HCT116 (cell line): Measurements from ENCODE around the gene PRSS33. TPM values are rescaled to one million over a fixed set of nuclear protein-coding genes. Genes with fewer than 3 reads are reported as not detected.

Source experiments
- ATAC-seq: fragments of 200-7000 bp; cut with Tn5 transposase; 2 replicates; pipeline ENCODE4 v1.9.1; 2020; ENCODE audit warnings: mild to moderate bottlenecking, moderate library complexity
- BruUV-seq: library from RNA; stranded (reverse); fragments of 400-500 nt; replicated peaks from 2 replicates; lab custom pipeline; 2021; lab: Mats Ljungman, UMichigan
- CTCF ChIA-PET: fragments of 300-600 bp; sonication (Branson Sonifier 250); formaldehyde crosslinking; loops from one replicate; lab custom pipeline; 2021; ENCODE audit warnings: antibody characterized with exemption; lab: Charles Lee
- POLR2A ChIA-PET: fragments of 300-600, 350-600 bp; sonication (Branson Sonifier 250); formaldehyde crosslinking; loops from one replicate; lab custom pipeline; 2021; ENCODE audit warnings: antibody characterized with exemption; lab: Charles Lee
- RAD21 ChIA-PET, 2 experiments: fragments of 300-600 bp; sonication (Branson Sonifier 250); formaldehyde crosslinking; loops; one replicate each; lab custom pipeline; 2023; ENCODE audit warnings: low total read pairs in 2 of 2; ENCODE audit not compliant: uncharacterized antibody in 2 of 2, unreplicated experiment in 2 of 2, low non-redundant PET in 1 of 2; lab: Charles Lee
- DNase-seq: peaks from one replicate; pipeline ENCODE4 v3.0.0-alpha.2; 2010; ENCODE audit warnings: low read depth, low spot score
- H2AFZ ChIP-seq: fragments of 200-600 bp; shearing (Covaris generic), sonication (generic); 2 replicates; pipeline ENCODE4 v1.6.1; 2017; ENCODE audit warnings: low read depth, mixed run types, mixed read lengths, antibody characterized with exemption, low read length; ENCODE audit not compliant: poor library complexity, severe bottlenecking
- H3K27ac ChIP-seq: 2 replicates; pipeline ENCODE4 v1.5.1; 2012; ENCODE audit warnings: low read depth, low read length
- H3K27me3 ChIP-seq: fragments of 200-600 bp; sonication (generic); 2 replicates; pipeline ENCODE4 v1.6.1; 2016; ENCODE audit warnings: mixed run types, low read length, mixed read lengths; ENCODE audit not compliant: insufficient read depth
- H3K36me3 ChIP-seq, 2 experiments: fragments of 200-500 bp in 1 of 2; fragments of 200-600 bp in 1 of 2; sonication (Bioruptor generic) in 1 of 2; sonication (generic) in 1 of 2; 2 replicates each; pipeline versions ENCODE4 v1.5.1 to v1.6.1; 2014 to 2016; ENCODE audit warnings: low read length in 2 of 2, inconsistent platforms in 1 of 2, mixed read lengths in 1 of 2, mixed run types in 1 of 2; ENCODE audit not compliant: insufficient read depth in 2 of 2, control insufficient read depth in 1 of 2
- H3K4me1 ChIP-seq, 2 experiments: fragments of 200-600 bp in 1 of 2; sonication (generic) in 1 of 2; 2 replicates each; pipeline versions ENCODE4 v1.5.1 to v1.6.1; 2012 to 2017; ENCODE audit warnings: low read length in 2 of 2, inconsistent platforms in 1 of 2, mild to moderate bottlenecking in 1 of 2, mixed read lengths in 1 of 2, mixed run types in 1 of 2, moderate library complexity in 1 of 2; ENCODE audit not compliant: insufficient read depth in 2 of 2, control insufficient read depth in 1 of 2
- H3K4me2 ChIP-seq: fragments of 200-600 bp; sonication (generic); 2 replicates; pipeline ENCODE4 v1.6.1; 2017; ENCODE audit warnings: mixed run types, low read length, mixed read lengths
- H3K4me3 ChIP-seq, 2 experiments: fragments of 200-600 bp in 1 of 2; sonication (generic) in 1 of 2; replicated peaks in 1 of 2; 2 replicates each; pipeline ENCODE4 v1.5.1; 2011 to 2016; ENCODE audit warnings: low read length in 2 of 2, control low read depth in 1 of 2, low read depth in 1 of 2, mild to moderate bottlenecking in 1 of 2, mixed read lengths in 1 of 2, mixed run types in 1 of 2
- H3K79me2 ChIP-seq: fragments of 200-600 bp; sonication (generic); 2 replicates; pipeline ENCODE4 v1.6.1; 2017; ENCODE audit warnings: mild to moderate bottlenecking, mixed run types, low read length, moderate library complexity, mixed read lengths; ENCODE audit not compliant: insufficient read depth
- H3K9ac ChIP-seq: fragments of 200-600 bp; sonication (generic); 2 replicates; pipeline ENCODE4 v1.6.1; 2016; ENCODE audit warnings: low read length, mixed read lengths
- H3K9me2 ChIP-seq: fragments of 200-600 bp; sonication (generic), shearing (Covaris generic); 2 replicates; pipeline ENCODE4 v1.6.1; 2017; ENCODE audit warnings: mixed run types, mild to moderate bottlenecking, moderate library complexity; ENCODE audit not compliant: insufficient read depth
- H3K9me3 ChIP-seq, 2 experiments: fragments of 200-500 bp in 1 of 2; fragments of 200-600 bp in 1 of 2; sonication (Bioruptor generic) in 1 of 2; sonication (generic) in 1 of 2; 2 replicates each; pipeline ENCODE4 v1.6.1; 2014 to 2017; ENCODE audit warnings: low read length in 2 of 2, mixed read lengths in 2 of 2, inconsistent platforms in 1 of 2, low read depth in 1 of 2, mild to moderate bottlenecking in 1 of 2, mixed run types in 1 of 2, moderate library complexity in 1 of 2; ENCODE audit not compliant: control insufficient read depth in 1 of 2, insufficient read depth in 1 of 2
- H4K20me1 ChIP-seq: fragments of 200-600 bp; sonication (generic), shearing (Covaris generic); 2 replicates; pipeline ENCODE4 v1.6.1; 2017; ENCODE audit warnings: mixed run types, mild to moderate bottlenecking, moderate library complexity; ENCODE audit not compliant: insufficient read depth
- CEBPB ChIP-seq: IDR thresholded peaks from 2 replicates; pipeline ENCODE4 v1.6.1; 2012; ENCODE audit warnings: low read depth
- EGR1 ChIP-seq: IDR thresholded peaks from 2 replicates; pipeline ENCODE4 v1.6.1; 2012; ENCODE audit warnings: low read depth
- ELF1 ChIP-seq: IDR thresholded peaks from 2 replicates; pipeline ENCODE4 v1.6.1; 2012; ENCODE audit warnings: low read depth, borderline replicate concordance
- JUND ChIP-seq: IDR thresholded peaks from 2 replicates; pipeline ENCODE4 v1.6.1; 2012
- POLR2A ChIP-seq: IDR thresholded peaks from 2 replicates; pipeline ENCODE4 v1.7.0; 2011; ENCODE audit warnings: borderline replicate concordance; ENCODE audit not compliant: insufficient read depth, insufficient read length; ENCODE audit errors: extremely low read depth
- POLR2AphosphoS5 ChIP-seq: IDR thresholded peaks from 2 replicates; pipeline ENCODE4 v1.6.1; 2011; ENCODE audit warnings: mild to moderate bottlenecking, low read depth, low read length, moderate library complexity
- RAD21 ChIP-seq: IDR thresholded peaks from 2 replicates; pipeline ENCODE4 v1.6.1; 2012; ENCODE audit warnings: low read depth, mild to moderate bottlenecking
- SIN3A ChIP-seq: IDR thresholded peaks from 2 replicates; pipeline ENCODE4 v1.6.1; 2012; ENCODE audit warnings: low read depth
- SRF ChIP-seq: IDR thresholded peaks from 2 replicates; pipeline ENCODE4 v1.6.1; 2012; ENCODE audit warnings: low read depth
- TCF7L2 ChIP-seq: IDR thresholded peaks from 2 replicates; pipeline ENCODE4 v1.7.0; 2011; ENCODE audit warnings: borderline replicate concordance, inconsistent platforms; ENCODE audit not compliant: insufficient read depth, insufficient read length; ENCODE audit errors: extremely low read depth
- YY1 ChIP-seq: IDR thresholded peaks from 2 replicates; pipeline ENCODE4 v1.6.1; 2011; ENCODE audit warnings: low read length, low read depth, moderate library complexity, mild to moderate bottlenecking; ENCODE audit not compliant: insufficient replicate concordance; ENCODE audit errors: extremely low read depth
- ZBTB33 ChIP-seq: IDR thresholded peaks from 2 replicates; pipeline ENCODE4 v1.6.1; 2011; ENCODE audit warnings: mild to moderate bottlenecking, low read length, moderate library complexity; ENCODE audit not compliant: insufficient replicate concordance; ENCODE audit errors: extremely low read depth
- ZFX ChIP-seq: fragments of 450-650 bp; IDR thresholded peaks from 2 replicates; pipeline ENCODE4 v1.6.1; 2017
- ZNF274 ChIP-seq: fragments of 200-500 bp; sonication (Bioruptor generic); IDR thresholded peaks from 2 replicates; pipeline ENCODE4 v1.6.1; 2014; ENCODE audit warnings: mild to moderate bottlenecking, low read depth, low read length, inconsistent platforms
- intact Hi-C: fragments of 100-400 bp; cut with micrococcal nuclease; formaldehyde crosslinking; loops from 2 replicates; pipeline ENCODE4 v1.10.0; 2022
- total RNA-seq: library from RNA; stranded (reverse); gene quantifications from one replicate; pipeline ENCODE4 v1.2.1, GENCODE V29; 2021; ENCODE audit not compliant: unreplicated experiment
- TF ChIP-seq, protein P1 (sequence below): IDR thresholded peaks from 2 replicates; pipeline ENCODE4 v1.6.1; 2012; ENCODE audit warnings: low read depth
- TF ChIP-seq, protein P2 (sequence below), 3 experiments: fragments of 200-600 bp in 1 of 3; sonication (generic) in 1 of 3; IDR thresholded peaks in 2 of 3; conservative IDR thresholded peaks in 1 of 3; 2 replicates each; pipeline ENCODE4 v1.5.1; 2012 to 2017; ENCODE audit warnings: low read depth in 2 of 3, low read length in 2 of 3, antibody characterized with exemption in 1 of 3, borderline replicate concordance in 1 of 3, control low read depth in 1 of 3, mild to moderate bottlenecking in 1 of 3, mixed read lengths in 1 of 3, mixed run types in 1 of 3, moderate library complexity in 1 of 3; ENCODE audit not compliant: insufficient read depth in 1 of 3
- TF ChIP-seq, protein P3 (sequence below): IDR thresholded peaks from 2 replicates; pipeline ENCODE4 v1.6.1; 2012

PRSS33 gene
- total RNA-seq, 1 experiment from 2014 or later = not detected

- CTCF ChIA-PET = no interaction called here
- POLR2A ChIA-PET = no interaction called here
- no peaks in the 10 kb centered on the region; a peak in 2 of 4 replicates for H3K36me3 ChIP-seq
- RAD21 ChIA-PET = no interaction called here
- ATAC-seq = no peak
- H3K4me1 ChIP-seq = peaks cover 8 to 20% of the 10 kb centered on the region in 2 experiments
- H3K4me2 ChIP-seq = no peak overlapping the region
- H3K9me2 ChIP-seq = no peaks in the 10 kb centered on the region
- BruUV-seq = no TSS peak
- no peaks in the 10 kb centered on the region for H3K9me3 ChIP-seq
- H4K20me1 ChIP-seq = peaks cover 3% of the 10 kb centered on the region; the same call in 1 of the 2 replicates
- H3K27me3 ChIP-seq = no peaks in the 10 kb centered on the region
- no peak overlapping the region for H2AFZ ChIP-seq
- no peak for DNase-seq
- H3K4me3 ChIP-seq = no peak overlapping the region
- H3K79me2 ChIP-seq = peaks cover 27% of the 10 kb centered on the region
- H3K9ac ChIP-seq = no peak overlapping the region
- TF ChIP-seq EGR1 (no peak), CEBPB (no peak), ZBTB33 (no peak), YY1 (no peak), SRF (no peak), RAD21 (no peak), ELF1 (no peak), ZNF274 (no peak), TCF7L2 (no peak), POLR2AphosphoS5 (no peak), JUND (no peak), POLR2A (no peak), SIN3A (no peak), ZFX (no peak)
- TF ChIP-seq, protein P1, sequence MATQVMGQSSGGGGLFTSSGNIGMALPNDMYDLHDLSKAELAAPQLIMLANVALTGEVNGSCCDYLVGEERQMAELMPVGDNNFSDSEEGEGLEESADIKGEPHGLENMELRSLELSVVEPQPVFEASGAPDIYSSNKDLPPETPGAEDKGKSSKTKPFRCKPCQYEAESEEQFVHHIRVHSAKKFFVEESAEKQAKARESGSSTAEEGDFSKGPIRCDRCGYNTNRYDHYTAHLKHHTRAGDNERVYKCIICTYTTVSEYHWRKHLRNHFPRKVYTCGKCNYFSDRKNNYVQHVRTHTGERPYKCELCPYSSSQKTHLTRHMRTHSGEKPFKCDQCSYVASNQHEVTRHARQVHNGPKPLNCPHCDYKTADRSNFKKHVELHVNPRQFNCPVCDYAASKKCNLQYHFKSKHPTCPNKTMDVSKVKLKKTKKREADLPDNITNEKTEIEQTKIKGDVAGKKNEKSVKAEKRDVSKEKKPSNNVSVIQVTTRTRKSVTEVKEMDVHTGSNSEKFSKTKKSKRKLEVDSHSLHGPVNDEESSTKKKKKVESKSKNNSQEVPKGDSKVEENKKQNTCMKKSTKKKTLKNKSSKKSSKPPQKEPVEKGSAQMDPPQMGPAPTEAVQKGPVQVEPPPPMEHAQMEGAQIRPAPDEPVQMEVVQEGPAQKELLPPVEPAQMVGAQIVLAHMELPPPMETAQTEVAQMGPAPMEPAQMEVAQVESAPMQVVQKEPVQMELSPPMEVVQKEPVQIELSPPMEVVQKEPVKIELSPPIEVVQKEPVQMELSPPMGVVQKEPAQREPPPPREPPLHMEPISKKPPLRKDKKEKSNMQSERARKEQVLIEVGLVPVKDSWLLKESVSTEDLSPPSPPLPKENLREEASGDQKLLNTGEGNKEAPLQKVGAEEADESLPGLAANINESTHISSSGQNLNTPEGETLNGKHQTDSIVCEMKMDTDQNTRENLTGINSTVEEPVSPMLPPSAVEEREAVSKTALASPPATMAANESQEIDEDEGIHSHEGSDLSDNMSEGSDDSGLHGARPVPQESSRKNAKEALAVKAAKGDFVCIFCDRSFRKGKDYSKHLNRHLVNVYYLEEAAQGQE = no peak
- TF ChIP-seq, protein P2, sequence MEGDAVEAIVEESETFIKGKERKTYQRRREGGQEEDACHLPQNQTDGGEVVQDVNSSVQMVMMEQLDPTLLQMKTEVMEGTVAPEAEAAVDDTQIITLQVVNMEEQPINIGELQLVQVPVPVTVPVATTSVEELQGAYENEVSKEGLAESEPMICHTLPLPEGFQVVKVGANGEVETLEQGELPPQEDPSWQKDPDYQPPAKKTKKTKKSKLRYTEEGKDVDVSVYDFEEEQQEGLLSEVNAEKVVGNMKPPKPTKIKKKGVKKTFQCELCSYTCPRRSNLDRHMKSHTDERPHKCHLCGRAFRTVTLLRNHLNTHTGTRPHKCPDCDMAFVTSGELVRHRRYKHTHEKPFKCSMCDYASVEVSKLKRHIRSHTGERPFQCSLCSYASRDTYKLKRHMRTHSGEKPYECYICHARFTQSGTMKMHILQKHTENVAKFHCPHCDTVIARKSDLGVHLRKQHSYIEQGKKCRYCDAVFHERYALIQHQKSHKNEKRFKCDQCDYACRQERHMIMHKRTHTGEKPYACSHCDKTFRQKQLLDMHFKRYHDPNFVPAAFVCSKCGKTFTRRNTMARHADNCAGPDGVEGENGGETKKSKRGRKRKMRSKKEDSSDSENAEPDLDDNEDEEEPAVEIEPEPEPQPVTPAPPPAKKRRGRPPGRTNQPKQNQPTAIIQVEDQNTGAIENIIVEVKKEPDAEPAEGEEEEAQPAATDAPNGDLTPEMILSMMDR (IDR thresholded peaks at IDR 0.05 in 2 of 3, conservative IDR thresholded peaks at IDR 0.05 in 1 of 3; ENCODE audit: borderline replicate concordance in 1 of 3, insufficient read depth in 1 of 3, low read depth in 2 of 3, low read length in 2 of 3) = no peak
- TF ChIP-seq, protein P3, sequence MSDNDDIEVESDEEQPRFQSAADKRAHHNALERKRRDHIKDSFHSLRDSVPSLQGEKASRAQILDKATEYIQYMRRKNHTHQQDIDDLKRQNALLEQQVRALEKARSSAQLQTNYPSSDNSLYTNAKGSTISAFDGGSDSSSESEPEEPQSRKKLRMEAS = no peak
- intact Hi-C loops = no loop called here
- no peak overlapping the region for H3K27ac ChIP-seq
These were observed 38.5 kb downstream of the PRSS33 start for GRCh38 chr16:2748757-2749455.
